BJ (cell line): ENCODE measurements around the gene FPR3. TPM values are rescaled to one million over a fixed set of nuclear protein-coding genes. Genes with fewer than 3 reads are reported as not detected.

Source experiments
- CTCF ChIA-PET: fragments of 350-600 bp; formaldehyde crosslinking; extraction: SDS; loops from one replicate; lab custom pipeline; 2021; ENCODE audit warnings: antibody characterized with exemption, inconsistent platforms; lab: Yijun Ruan, JAX
- POLR2A ChIA-PET: fragments of 300-600 bp; sonication (Branson Sonifier 250); formaldehyde crosslinking; extraction: SDS; loops from one replicate; lab custom pipeline; 2021; ENCODE audit warnings: antibody characterized with exemption; lab: Charles Lee
- DNase-seq: peaks from one replicate; pipeline ENCODE4 v3.0.0-alpha.2; 2011; ENCODE audit warnings: low read depth
- H3K27me3 ChIP-seq: 2 replicates; pipeline ENCODE4 v1.6.0; 2011; ENCODE audit warnings: low read length; ENCODE audit not compliant: control insufficient read depth, insufficient read depth
- H3K36me3 ChIP-seq: 2 replicates; pipeline ENCODE4 v1.5.1; 2011; ENCODE audit warnings: low read length; ENCODE audit not compliant: control insufficient read depth, insufficient read depth
- H3K4me3 ChIP-seq: 2 replicates; pipeline ENCODE4 v1.5.1; 2011; ENCODE audit warnings: low read depth, mild to moderate bottlenecking, control low read depth, low read length
- polyA plus RNA-seq: library from polyadenylated mRNA; depleted of rRNA; stranded (reverse); fragments of >200 nt; gene quantifications from 2 replicates; pipeline ENCODE4 v1.2.3, GENCODE V29; 2011
- TF ChIP-seq, protein P1 (sequence below): IDR thresholded peaks from 2 replicates; pipeline ENCODE4 v1.5.1; 2011; ENCODE audit warnings: low read depth, mild to moderate bottlenecking, control low read depth, inconsistent platforms, low read length, moderate library complexity; ENCODE audit not compliant: insufficient read depth

Gene FPR3
- polyA plus RNA-seq, 1 experiment = not detected

DNA sequence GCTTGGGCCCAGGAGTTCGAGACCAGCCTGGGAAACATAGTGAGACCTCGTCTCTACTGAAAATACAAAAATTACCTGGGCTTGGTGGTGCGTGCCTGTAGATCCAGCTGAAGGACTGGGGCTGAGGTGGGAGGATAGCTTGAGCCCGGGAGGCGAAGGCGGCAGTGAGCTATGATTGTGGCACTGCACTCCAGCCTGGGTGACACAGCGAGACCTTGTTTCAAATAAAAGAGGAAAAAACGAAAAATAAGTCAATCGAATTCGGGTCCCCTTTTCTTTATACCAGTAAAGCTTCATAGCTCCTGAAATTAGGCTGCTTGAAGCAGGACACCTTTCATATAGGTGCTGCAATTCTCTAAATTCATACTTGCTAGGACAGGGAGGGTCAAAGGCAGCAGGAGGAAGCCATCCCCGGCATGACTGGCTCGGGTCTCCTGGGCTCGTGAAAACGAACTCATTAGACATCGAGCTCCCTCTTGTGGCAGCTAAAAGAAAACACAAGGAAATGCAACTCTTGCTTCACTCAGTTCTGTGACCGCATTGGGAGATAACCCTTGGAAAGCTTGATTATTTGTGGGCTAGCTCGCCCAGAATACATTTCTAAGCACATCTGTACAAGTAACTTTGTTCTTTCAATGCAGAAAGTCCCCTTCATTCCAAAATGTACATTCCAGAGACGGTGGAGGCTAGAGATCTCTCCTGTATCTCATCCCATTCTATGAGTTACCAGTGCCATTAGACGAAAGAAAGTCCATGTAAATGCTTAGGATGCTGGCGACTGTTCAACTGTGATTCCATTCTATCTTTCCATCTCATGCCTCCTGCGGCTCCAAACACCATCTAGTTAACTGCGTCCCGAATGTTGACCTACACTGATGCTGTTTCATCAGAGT is 17.1 kb upstream of the FPR3 start:
- TF ChIP-seq, protein P1, sequence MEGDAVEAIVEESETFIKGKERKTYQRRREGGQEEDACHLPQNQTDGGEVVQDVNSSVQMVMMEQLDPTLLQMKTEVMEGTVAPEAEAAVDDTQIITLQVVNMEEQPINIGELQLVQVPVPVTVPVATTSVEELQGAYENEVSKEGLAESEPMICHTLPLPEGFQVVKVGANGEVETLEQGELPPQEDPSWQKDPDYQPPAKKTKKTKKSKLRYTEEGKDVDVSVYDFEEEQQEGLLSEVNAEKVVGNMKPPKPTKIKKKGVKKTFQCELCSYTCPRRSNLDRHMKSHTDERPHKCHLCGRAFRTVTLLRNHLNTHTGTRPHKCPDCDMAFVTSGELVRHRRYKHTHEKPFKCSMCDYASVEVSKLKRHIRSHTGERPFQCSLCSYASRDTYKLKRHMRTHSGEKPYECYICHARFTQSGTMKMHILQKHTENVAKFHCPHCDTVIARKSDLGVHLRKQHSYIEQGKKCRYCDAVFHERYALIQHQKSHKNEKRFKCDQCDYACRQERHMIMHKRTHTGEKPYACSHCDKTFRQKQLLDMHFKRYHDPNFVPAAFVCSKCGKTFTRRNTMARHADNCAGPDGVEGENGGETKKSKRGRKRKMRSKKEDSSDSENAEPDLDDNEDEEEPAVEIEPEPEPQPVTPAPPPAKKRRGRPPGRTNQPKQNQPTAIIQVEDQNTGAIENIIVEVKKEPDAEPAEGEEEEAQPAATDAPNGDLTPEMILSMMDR = peak; percentile 75
- peak; percentile 11 for DNase-seq

DNA sequence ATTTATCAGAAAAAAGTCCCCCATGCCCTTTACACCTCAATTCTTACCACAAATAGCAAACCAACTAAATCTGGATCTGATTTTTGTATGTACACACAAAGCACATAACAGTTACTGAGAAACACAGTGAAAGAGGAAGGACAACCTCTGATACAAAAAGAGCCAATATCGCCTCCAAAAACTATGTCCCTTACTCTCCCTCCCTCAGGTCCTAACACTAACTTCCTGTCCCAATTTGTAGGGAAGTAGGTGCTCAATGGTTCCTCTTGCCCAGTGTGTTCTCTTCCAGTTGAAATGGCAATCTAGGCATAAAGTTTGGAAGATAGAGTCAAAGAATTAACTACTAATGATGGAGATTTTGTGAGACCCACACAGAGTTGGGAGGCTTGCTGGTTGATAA is 15.8 kb upstream of the FPR3 start:
- TF ChIP-seq, protein P1 = no peak
- no peak for DNase-seq
- ChIA-PET POLR2A (no interaction called here), CTCF (interaction anchor here (1.3 kb wide), 1 partner anchor 122 kb away, joined by 3 read pairs; no protein-coding TSS in a partner anchor)
- Histone ChIP-seq H3K36me3 (no peaks in the 10 kb centered on the region), H3K27me3 (no peaks in the 10 kb centered on the region), H3K4me3 (no peak overlapping the region)

More for the DNA sequence above, 17.1 kb upstream of the FPR3 start:
- H3K27me3 ChIP-seq = no peaks in the 10 kb centered on the region
- POLR2A ChIA-PET = no interaction called here
- no peak overlapping the region for H3K4me3 ChIP-seq
- no peaks in the 10 kb centered on the region for H3K36me3 ChIP-seq
- CTCF ChIA-PET = interaction anchor here (0.7 to 2.2 kb wide), 34 partner anchors 8 to 356 kb away, joined by 3 to 29 read pairs (median 4); no protein-coding TSS in a partner anchor

DNA sequence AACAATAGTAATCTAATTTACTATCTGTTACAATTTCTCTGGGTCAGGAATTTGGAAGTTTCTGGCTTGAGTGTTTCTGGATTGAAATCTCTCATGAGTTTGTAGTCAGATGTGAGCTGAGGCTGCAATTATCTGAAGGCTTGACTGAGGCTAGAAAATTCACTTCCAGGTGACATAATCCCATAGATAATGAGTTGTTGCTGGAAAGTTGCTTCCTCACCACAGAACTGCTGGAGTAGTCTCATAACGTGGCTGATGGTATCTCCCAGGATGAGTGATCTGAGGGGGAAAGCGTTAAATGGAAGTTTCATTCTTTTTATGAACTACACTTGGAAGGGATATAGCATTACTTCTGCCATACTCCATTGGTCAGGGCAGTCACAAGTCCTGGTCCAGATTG is 15.3 kb upstream of the FPR3 start:
- POLR2A ChIA-PET = no interaction called here
- CTCF ChIA-PET = interaction anchor here (1.3 kb wide), 1 partner anchor 123 kb away, joined by 3 read pairs; no protein-coding TSS in a partner anchor
- TF ChIP-seq, protein P1 = no peak

DNA sequence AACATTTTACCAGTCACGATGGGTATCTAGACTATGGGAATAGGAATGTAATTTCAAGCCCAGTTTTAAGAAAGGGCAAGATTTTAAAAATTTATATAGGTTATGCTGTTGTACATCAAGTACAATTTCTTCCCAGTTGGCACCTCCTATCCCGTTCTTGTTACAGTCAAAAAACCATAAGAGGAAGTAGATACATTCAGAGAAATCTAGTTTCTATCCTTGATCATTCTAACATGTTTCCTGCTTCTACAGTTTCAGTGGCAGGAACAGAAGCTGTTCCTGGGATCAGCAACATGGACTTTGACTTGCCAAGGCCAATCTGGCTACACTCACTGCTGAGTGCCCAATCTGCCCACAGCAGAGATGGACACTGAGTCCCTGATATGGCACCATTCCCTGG is 14.7 kb upstream of the FPR3 start:
- ChIA-PET CTCF (interaction anchor here (0.6 to 1.3 kb wide), 2 partner anchors 123 to 309 kb away, joined by 3 read pairs; no protein-coding TSS in a partner anchor), POLR2A (no interaction called here)
- TF ChIP-seq, protein P1 = no peak
- DNase-seq = no peak
- H3K27me3 ChIP-seq = no peaks in the 10 kb centered on the region
- no peaks in the 10 kb centered on the region for H3K36me3 ChIP-seq
- no peak overlapping the region for H3K4me3 ChIP-seq

More for the DNA sequence above, 15.3 kb upstream of the FPR3 start:
- Histone ChIP-seq H3K36me3 (no peaks in the 10 kb centered on the region), H3K27me3 (no peaks in the 10 kb centered on the region), H3K4me3 (no peak overlapping the region)
- DNase-seq = no peak

DNA sequence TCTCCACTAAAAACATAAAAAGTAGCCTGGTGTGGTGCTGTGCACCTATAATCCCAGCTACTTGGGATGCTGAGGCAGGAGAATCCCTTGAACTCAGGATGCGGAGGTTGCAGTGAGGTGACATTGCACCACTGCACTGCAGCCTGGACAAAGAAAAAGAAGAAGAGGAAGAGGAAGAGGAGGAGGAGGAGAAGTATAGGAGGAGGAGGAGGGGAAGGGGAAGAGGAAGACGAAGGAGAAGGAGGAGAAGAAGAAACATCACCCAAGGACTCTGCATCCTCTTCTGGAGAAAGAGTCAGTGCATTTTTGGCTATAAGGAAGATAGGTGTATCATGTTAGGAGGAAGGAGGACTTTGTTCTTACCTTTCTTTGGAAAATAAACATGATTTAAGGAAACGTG is 13.0 kb upstream of the FPR3 start:
- no peak overlapping the region for H3K4me3 ChIP-seq
- CTCF ChIA-PET = interaction anchor here (0.6 kb wide), 1 partner anchor 358 kb away, joined by 3 read pairs; no protein-coding TSS in a partner anchor
- no peaks in the 10 kb centered on the region for H3K27me3 ChIP-seq
- POLR2A ChIA-PET = no interaction called here
- no peaks in the 10 kb centered on the region for H3K36me3 ChIP-seq
- DNase-seq = no peak
- TF ChIP-seq, protein P1 = no peak
